CD4-positive, alpha-beta T cell (primary cell): ENCODE measurements around the gene SAFB2. TPM values are rescaled to one million over a fixed set of nuclear protein-coding genes. Genes with fewer than 3 reads are reported as not detected.
A peak's percentile ranks its signal among the peaks of the same experiment; 100 is the strongest.

Experiments
- ATAC-seq: fragments of 200-7000 bp; cut with Tn5 transposase; one replicate; pipeline ENCODE4 v1.10.0; 2022; ENCODE audit warnings: mild to moderate bottlenecking; ENCODE audit not compliant: poor library complexity
- CTCF ChIA-PET: fragments of 350-600 bp; sonication (Branson Sonifier 250); formaldehyde crosslinking; loops from one replicate; lab custom pipeline; 2021; ENCODE audit warnings: antibody characterized with exemption, inconsistent platforms; lab: Charles Lee
- POLR2A ChIA-PET: fragments of 350-600 bp; sonication (Branson Sonifier 250); formaldehyde crosslinking; loops from one replicate; lab custom pipeline; 2021; ENCODE audit warnings: antibody characterized with exemption, inconsistent platforms; lab: Charles Lee
- DNase-seq, 14 experiments: peaks; one replicate each; pipeline ENCODE4 v3.0.0-alpha.2; 2013 to 2020; ENCODE audit warnings: mixed read lengths in 2 of 14
- H3K27ac ChIP-seq, 2 donors: one replicate each; pipeline versions ENCODE4 v1.5.1 to v1.7.0; 2013; ENCODE audit warnings: low read length in 2 of 2, low read depth in 1 of 2, mild to moderate bottlenecking in 1 of 2
- H3K27me3 ChIP-seq, 2 experiments: 1 replicate in 1 of 2; 2 replicates in 1 of 2; pipeline versions ENCODE4 v1.6.1 to v1.7.0; 2013; ENCODE audit warnings: low read length in 2 of 2, control low read depth in 1 of 2, mild to moderate bottlenecking in 1 of 2, moderate library complexity in 1 of 2; ENCODE audit not compliant: insufficient read depth in 2 of 2, control insufficient read depth in 1 of 2
- H3K36me3 ChIP-seq: one replicate; pipeline ENCODE4 v1.6.1; 2013; ENCODE audit warnings: low read length, control low read depth; ENCODE audit not compliant: insufficient read depth
- H3K4me1 ChIP-seq: one replicate; pipeline ENCODE4 v1.6.1; 2013; ENCODE audit warnings: low read length, control low read depth; ENCODE audit not compliant: insufficient read depth
- H3K4me3 ChIP-seq: one replicate; pipeline ENCODE4 v1.5.1; 2013; ENCODE audit warnings: mild to moderate bottlenecking, low read length, moderate library complexity
- H3K9me3 ChIP-seq, 2 experiments: 1 replicate in 1 of 2; 2 replicates in 1 of 2; pipeline versions ENCODE4 v1.6.1 to v1.7.0; 2013; ENCODE audit warnings: low read length in 2 of 2, mild to moderate bottlenecking in 2 of 2, control low read depth in 1 of 2, moderate library complexity in 1 of 2; ENCODE audit not compliant: control insufficient read depth in 1 of 2, insufficient read depth in 1 of 2
- H3K27ac Mint-ChIP-seq: one replicate; pipeline ENCODE4 v1.8.0; 2020; ENCODE audit warnings: mixed read lengths
- H3K27me3 Mint-ChIP-seq: one replicate; pipeline ENCODE4 v1.8.0; 2021; ENCODE audit warnings: mixed read lengths
- H3K36me3 Mint-ChIP-seq: one replicate; pipeline ENCODE4 v1.8.0; 2021; ENCODE audit warnings: low read depth, mixed read lengths
- H3K4me1 Mint-ChIP-seq: one replicate; pipeline ENCODE4 v1.8.0; 2021; ENCODE audit warnings: low read depth, mixed read lengths
- H3K4me3 Mint-ChIP-seq: one replicate; pipeline ENCODE4 v1.8.0; 2020; ENCODE audit warnings: mild to moderate bottlenecking, mixed read lengths
- H3K9me3 Mint-ChIP-seq: one replicate; pipeline ENCODE4 v1.8.0; 2020; ENCODE audit warnings: mixed read lengths
- intact Hi-C, 2 experiments: fragments of 100-400 bp; cut with DNase I in 1 of 2; cut with micrococcal nuclease in 1 of 2; formaldehyde crosslinking; loops; one replicate each; pipeline versions ENCODE4 v1.15.1 to v1.9.0; 2023 to 2025; cut with DNase I, micrococcal nuclease
- total RNA-seq, 174 experiments: library from RNA in 2 of 174; stranded (reverse) in 2 of 174; gene quantifications; one replicate each; pipeline ENCODE4 v1.2.3 and lab custom pipeline; 2021 to 2026
- TF ChIP-seq, protein P1 (sequence below): fragments of 200-600 bp; IDR thresholded peaks from one replicate; pipeline ENCODE4 v1.8.0; 2022; ENCODE audit warnings: antibody characterized with exemption, mild to moderate bottlenecking

The SAFB2 gene
- total RNA-seq, 2 experiments from 2014 or later = 238 to 246 TPM

DNA sequence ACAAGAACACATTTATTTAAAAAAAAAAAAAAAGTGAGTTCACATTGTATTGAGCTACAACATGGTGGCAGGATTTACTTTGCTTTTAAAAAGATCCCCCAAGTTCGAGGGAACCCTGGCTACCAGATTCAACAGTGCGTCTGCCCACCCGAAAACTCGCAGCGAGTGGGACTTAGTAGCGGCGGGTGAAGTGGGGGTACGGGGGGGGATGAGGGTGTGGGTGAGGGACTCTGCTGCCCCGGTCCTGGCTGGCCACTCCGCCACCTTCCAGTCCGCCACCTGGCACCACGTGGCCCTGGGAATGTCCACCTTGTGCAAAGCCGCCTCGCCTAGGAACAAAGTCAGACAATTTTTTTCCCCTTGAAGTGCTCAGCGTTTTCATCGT is 35.5 kb downstream of the SAFB2 start:
- Histone ChIP-seq H3K36me3 (peaks cover 68% of the 10 kb centered on the region), H3K9me3 (no peaks in the 10 kb centered on the region), H3K4me1 (peaks cover 18% of the 10 kb centered on the region), H3K27ac (no peak overlapping the region), H3K27me3 (no peaks in the 10 kb centered on the region), H3K4me3 (no peak overlapping the region)
- no peak for ATAC-seq
- Mint-ChIP-seq H3K36me3 (peaks cover 71% of the 10 kb centered on the region), H3K27me3 (no peaks in the 10 kb centered on the region), H3K9me3 (no peaks in the 10 kb centered on the region), H3K4me1 (peaks cover 14% of the 10 kb centered on the region), H3K27ac (no peak overlapping the region), H3K4me3 (no peak overlapping the region)
- intact Hi-C loops = no loop called here
- TF ChIP-seq, protein P1, sequence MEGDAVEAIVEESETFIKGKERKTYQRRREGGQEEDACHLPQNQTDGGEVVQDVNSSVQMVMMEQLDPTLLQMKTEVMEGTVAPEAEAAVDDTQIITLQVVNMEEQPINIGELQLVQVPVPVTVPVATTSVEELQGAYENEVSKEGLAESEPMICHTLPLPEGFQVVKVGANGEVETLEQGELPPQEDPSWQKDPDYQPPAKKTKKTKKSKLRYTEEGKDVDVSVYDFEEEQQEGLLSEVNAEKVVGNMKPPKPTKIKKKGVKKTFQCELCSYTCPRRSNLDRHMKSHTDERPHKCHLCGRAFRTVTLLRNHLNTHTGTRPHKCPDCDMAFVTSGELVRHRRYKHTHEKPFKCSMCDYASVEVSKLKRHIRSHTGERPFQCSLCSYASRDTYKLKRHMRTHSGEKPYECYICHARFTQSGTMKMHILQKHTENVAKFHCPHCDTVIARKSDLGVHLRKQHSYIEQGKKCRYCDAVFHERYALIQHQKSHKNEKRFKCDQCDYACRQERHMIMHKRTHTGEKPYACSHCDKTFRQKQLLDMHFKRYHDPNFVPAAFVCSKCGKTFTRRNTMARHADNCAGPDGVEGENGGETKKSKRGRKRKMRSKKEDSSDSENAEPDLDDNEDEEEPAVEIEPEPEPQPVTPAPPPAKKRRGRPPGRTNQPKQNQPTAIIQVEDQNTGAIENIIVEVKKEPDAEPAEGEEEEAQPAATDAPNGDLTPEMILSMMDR = no peak
- ChIA-PET POLR2A (interaction anchor here (0.6 kb wide), 2 partner anchors 10 to 29 kb away, joined by 3 read pairs; no protein-coding TSS in a partner anchor), CTCF (no interaction called here)
- DNase-seq = no peak

DNA sequence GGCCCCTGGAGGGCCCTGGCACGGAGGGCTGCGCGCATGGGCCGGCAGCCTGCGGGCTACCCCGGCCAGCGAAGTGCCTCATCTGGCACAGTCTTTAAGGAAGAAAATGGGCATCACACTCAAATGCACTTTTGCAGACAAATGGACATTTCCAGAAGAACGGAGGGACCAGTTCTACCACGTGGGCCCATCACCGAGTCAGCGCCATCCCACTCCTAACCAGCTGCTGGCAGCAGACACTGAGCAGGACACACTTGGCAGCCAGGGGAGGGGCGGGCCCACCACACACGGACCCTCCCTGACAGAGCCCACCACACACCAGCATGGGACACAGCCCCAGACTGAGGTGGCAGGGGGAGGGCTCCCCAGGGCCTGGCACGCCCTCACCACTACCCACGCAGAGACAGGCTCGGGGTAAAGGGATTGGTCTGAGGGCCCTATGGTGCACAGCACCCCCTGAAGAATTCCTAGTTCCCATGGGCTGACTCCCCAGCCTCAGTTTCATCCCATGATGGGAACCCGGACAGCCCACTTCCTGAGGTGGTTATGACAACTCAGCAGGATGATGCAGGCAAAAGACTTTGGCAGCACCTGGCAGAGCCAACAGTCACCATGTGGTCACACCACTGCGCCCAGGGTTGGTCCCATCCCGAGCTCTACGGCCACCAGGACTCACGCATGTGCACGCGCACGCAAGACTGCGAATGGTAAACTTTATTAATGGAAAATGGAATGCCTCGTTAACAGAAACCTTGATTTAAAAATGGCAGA is 36.1 kb downstream of the SAFB2 start:
- Histone ChIP-seq H3K27me3 (no peaks in the 10 kb centered on the region), H3K9me3 (no peaks in the 10 kb centered on the region), H3K27ac (no peak overlapping the region), H3K36me3 (peaks cover 65% of the 10 kb centered on the region), H3K4me3 (no peak overlapping the region), H3K4me1 (peaks cover 18% of the 10 kb centered on the region)
- Mint-ChIP-seq H3K27me3 (no peaks in the 10 kb centered on the region), H3K4me3 (peak overlapping the region; percentile 11), H3K9me3 (no peaks in the 10 kb centered on the region), H3K27ac (no peak overlapping the region), H3K36me3 (peaks cover 65% of the 10 kb centered on the region), H3K4me1 (peaks cover 14% of the 10 kb centered on the region)
- TF ChIP-seq, protein P1 = no peak
- POLR2A ChIA-PET = interaction anchor here (0.6 kb wide), 2 partner anchors 10 to 29 kb away, joined by 3 read pairs; no protein-coding TSS in a partner anchor
- intact Hi-C loops = no loop called here
- CTCF ChIA-PET = no interaction called here
- peak; percentile 34 for ATAC-seq
- DNase-seq = no peak

DNA sequence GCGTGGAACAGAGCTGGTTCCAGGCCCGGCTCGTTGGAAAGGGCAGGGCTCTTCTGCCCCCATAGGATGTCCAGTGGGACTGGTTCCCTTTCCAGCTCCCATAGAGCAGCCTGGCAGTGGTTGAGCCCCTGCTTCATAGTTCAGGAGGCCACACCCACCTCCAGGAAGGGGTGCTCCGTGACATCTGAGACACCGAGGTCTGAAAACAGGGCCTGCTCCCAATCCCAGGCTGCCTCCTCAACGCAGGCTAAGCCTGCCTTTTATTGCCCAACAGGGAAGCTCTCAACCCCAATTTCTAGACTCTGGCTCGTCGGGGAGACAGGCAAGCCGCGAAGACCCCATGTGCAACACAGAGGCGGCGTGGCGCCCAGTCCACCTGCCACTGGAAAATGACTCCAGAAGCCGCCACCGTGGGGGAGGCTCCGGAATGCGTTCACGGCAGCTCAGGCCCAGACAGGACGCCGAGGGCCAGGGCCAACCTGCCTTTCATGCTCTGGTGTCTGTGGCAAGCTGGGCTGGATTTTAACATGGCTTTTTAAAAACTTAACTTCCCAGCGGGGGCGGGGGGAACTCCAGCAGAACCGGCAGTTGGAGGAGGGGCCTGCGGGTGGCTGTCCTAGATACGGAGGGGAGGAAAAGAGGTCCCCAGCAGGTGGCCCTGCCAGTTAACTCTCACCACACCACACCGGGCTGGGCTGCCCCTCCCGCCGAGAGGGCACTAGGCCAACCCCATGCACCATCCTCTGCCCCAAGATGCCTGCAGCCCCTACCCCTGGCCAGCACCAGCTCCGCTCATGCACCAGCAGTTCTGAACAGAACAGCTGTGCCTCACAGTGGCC is 36.9 kb downstream of the SAFB2 start:
- intact Hi-C loops = no loop called here
- Mint-ChIP-seq H3K27me3 (no peaks in the 10 kb centered on the region), H3K4me3 (peak overlapping the region; percentile 54), H3K27ac (peak overlapping the region; percentile 62), H3K9me3 (no peaks in the 10 kb centered on the region), H3K4me1 (peaks cover 14% of the 10 kb centered on the region), H3K36me3 (peaks cover 59% of the 10 kb centered on the region)
- ATAC-seq = peak; percentile 55
- Histone ChIP-seq H3K9me3 (no peaks in the 10 kb centered on the region), H3K4me1 (peaks cover 18% of the 10 kb centered on the region), H3K4me3 (no peak overlapping the region), H3K36me3 (peaks cover 60% of the 10 kb centered on the region), H3K27ac (peak overlapping the region; percentile 7 to 21), H3K27me3 (no peaks in the 10 kb centered on the region)
- POLR2A ChIA-PET = interaction anchor here (1.2 kb wide), 1 partner anchor 10 kb away, joined by 3 read pairs; no protein-coding TSS in a partner anchor
- peak in 10 of 14 experiments; percentile 9 to 75 (median 34) for DNase-seq
- TF ChIP-seq, protein P1 = no peak
- CTCF ChIA-PET = interaction anchor here (0.8 kb wide), 1 partner anchor 263 kb away, joined by 3 read pairs; no protein-coding TSS in a partner anchor
